H1 (cell line): Measurements from ENCODE around the gene OGFOD3. TPM values are rescaled to one million over a fixed set of nuclear protein-coding genes. Genes with fewer than 3 reads are reported as not detected.

ENCODE experiments used
- CHD7 ChIP-seq: fragments of 300-600 bp; sonication (generic); IDR thresholded peaks from 2 replicates; pipeline ENCODE4 v1.7.1; 2012; ENCODE audit warnings: low read length, moderate library complexity, mild to moderate bottlenecking, inconsistent platforms; ENCODE audit not compliant: insufficient replicate concordance
- MAX ChIP-seq: IDR thresholded peaks from 2 replicates; pipeline ENCODE4 v1.6.1; 2012; ENCODE audit warnings: inconsistent platforms
- SAP30 ChIP-seq: fragments of 300-600 bp; sonication (generic); IDR thresholded peaks from 2 replicates; pipeline ENCODE4 v1.7.1; 2012; ENCODE audit warnings: low read length, moderate library complexity, mild to moderate bottlenecking, inconsistent platforms; ENCODE audit not compliant: insufficient read depth, insufficient replicate concordance
- polyA plus RNA-seq, 7 experiments: library from polyadenylated mRNA; depleted of rRNA in 3 of 7; stranded (reverse) in 5 of 7; unstranded in 2 of 7; fragments of >200 nt in 5 of 7; fragments of 200-250 nt in 2 of 7; gene quantifications; 1 replicate in 5 of 7; 2 replicates in 1 of 7; 4 replicates in 1 of 7; pipeline versions ENCODE4 v1.2.1 to v1.2.3, GENCODE V29; 2011 to 2013; ENCODE audit warnings: missing spikeins in 2 of 7, mixed read lengths in 2 of 7
- total RNA-seq: library from RNA; stranded (reverse); fragmentation: NEBNext Ultra II Directional; extraction: Animal tissue kit (Norgen Biotek cat#: 25700); gene quantifications from 2 replicates; pipeline ENCODE4 v1.2.1, GENCODE V29; 2021

OGFOD3 gene
- total and polyA plus RNA-seq, 2 of the 8 experiments (the other 6 are each of a cell fraction or from before 2014, with no cell fraction given) = 21.1 to 21.8 TPM

DNA sequence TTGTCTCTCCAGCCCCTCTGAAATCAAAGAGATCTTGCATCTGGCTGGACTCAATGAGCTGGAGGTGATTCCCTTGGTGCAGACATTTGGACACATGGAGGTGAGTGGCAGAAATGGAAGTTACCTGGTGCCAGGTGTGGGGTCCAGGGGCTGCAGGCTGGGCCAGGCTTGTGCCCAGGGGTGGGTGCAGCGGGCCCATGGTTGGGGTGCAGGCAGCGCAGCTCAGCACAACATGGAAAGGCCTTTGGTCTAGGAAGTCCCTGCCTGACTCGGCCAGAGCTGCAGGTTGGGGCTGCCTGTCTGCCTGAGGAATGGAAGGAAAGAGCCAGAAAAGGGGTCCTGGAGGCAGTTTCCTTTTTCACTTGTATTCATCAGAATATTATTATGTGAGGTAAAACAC lies 10.2 kb upstream of the OGFOD3 start (continued):
- TF ChIP-seq CHD7 = no peak
- no peak for TF ChIP-seq MAX
- TF ChIP-seq SAP30 = no peak
